NB4 (cell line): ENCODE measurements around the gene HOXA13.

ENCODE experiments used
- MAX ChIP-seq: IDR thresholded peaks from 2 replicates; pipeline ENCODE4 v1.6.1; 2011; ENCODE audit warnings: low read depth, low read length
- MYC ChIP-seq: IDR thresholded peaks from 2 replicates; pipeline ENCODE4 v1.6.1; 2011; ENCODE audit warnings: low read depth, low read length
- POLR2A ChIP-seq: IDR thresholded peaks from 2 replicates; pipeline ENCODE4 v1.6.1; 2011; ENCODE audit warnings: mild to moderate bottlenecking; ENCODE audit not compliant: insufficient read length; ENCODE audit errors: extremely low read depth
- TF ChIP-seq, protein P1 (sequence below): IDR thresholded peaks from one replicate; pipeline ENCODE4 v1.5.1; 2012; ENCODE audit warnings: low read depth, low read length

DNA sequence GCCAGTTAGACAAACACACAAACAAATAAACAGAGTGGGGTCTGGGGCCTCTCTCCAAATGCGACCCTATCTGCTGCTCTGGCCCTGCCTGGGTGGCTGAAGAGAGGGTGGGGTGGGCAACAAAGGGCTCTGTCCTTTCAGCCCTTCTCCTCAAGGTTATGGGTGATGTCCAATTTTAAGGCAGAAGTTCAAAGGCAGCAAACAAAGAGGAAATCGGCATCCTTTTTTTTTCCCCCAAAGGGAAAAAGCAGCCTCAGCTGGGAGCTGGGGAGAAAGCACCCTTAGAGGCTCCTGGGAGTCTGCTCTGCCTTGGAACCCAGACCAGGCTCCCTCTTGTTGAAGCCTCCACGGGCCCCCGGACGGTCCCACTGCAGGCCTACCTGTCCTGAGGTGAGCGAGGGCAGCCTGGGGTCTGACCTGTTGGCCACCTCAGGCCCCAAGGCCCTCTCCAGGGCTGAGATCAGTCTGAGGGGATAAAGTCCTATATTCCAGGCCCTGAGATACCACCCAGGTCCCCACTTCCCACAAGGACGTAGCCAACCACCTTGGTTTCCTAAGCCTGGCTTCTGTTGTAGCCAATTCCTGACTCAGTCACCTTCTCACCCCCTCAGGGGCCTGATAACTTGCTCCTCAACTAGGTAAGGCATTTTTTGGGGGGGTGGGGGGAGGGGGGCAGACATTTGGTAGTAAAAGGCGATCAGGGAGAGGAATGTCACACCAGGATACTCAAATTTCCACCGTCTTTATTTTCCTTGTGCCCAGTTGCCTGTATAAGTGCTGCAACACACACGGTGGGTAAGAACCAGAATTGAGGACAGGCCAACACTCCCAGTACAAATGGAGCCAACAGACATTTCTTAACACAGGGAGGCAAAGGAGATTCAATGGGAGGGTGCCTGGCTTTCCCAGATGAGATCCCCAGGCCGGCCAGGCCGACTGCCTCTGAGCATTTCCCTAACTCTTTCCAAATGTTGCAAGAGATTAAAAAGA is 19.2 kb downstream of the HOXA13 start:
- no peak for TF ChIP-seq POLR2A
- TF ChIP-seq, protein P1, sequence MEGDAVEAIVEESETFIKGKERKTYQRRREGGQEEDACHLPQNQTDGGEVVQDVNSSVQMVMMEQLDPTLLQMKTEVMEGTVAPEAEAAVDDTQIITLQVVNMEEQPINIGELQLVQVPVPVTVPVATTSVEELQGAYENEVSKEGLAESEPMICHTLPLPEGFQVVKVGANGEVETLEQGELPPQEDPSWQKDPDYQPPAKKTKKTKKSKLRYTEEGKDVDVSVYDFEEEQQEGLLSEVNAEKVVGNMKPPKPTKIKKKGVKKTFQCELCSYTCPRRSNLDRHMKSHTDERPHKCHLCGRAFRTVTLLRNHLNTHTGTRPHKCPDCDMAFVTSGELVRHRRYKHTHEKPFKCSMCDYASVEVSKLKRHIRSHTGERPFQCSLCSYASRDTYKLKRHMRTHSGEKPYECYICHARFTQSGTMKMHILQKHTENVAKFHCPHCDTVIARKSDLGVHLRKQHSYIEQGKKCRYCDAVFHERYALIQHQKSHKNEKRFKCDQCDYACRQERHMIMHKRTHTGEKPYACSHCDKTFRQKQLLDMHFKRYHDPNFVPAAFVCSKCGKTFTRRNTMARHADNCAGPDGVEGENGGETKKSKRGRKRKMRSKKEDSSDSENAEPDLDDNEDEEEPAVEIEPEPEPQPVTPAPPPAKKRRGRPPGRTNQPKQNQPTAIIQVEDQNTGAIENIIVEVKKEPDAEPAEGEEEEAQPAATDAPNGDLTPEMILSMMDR = no peak
- TF ChIP-seq MAX = no peak
- no peak for TF ChIP-seq MYC
